ENCODE data around the gene AVPI1.

Gene AVPI1

DNA sequence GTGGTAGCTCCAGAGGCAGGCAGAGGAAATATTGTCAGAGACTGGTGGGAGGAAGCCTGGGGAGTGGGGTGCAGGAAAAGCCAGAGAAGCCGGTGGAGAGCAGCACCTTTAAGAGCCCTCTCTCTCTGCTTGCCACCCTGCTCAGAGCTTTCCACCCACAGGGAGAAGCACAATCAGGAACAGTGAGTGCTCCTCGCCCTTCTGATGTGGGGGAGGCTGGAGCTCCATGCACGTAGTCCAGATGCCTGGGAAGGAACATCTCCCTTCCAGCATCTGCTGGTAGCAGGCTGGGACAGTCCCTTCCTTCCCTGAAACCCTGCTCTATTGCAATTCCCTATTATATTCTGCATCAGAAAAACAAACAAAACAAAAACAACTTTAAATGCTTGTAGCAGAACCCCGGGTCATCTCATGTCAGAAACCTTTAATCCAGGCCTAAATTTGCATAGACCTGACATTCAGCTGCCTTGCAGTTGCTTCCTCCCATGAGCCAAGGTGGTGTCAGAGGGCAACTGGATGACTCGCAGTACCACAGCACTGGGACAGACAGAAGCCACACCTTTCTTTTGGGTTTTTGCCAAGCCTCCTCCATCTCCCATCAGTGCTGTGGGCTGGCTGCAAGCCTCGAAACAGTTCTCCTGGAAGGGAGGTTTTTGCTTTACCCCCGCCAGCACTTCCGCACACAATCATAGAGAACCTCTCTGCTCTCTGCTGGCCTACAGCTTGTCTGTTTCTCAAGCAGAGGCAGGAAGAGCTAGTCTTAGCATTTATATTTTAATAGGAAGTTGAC lies 13.1 kb downstream of the AVPI1 start:
- no peak for DNase-seq (ENCODE audit: extremely low read depth, insufficient read length)
- no peak for TF ChIP-seq CTCF (IDR thresholded peaks at IDR 0.05; ENCODE audit: insufficient read depth, low read length, poor library complexity, severe bottlenecking)
- peaks cover 20% of the 10 kb centered on the region for H3K36me3 ChIP-seq (ENCODE audit: control insufficient read depth, insufficient read depth, low read length)
- H3K27me3 ChIP-seq (replicated peaks; ENCODE audit: control insufficient read depth, insufficient read depth, low read length), result no peaks in the 10 kb centered on the region
- no peak overlapping the region for H3K4me3 ChIP-seq (replicated peaks; ENCODE audit: low read depth, low read length)

GRCh38 chr10:97669571-97669970 lies 17.5 kb downstream of the AVPI1 start:
- H3K27me3 ChIP-seq (replicated peaks; ENCODE audit: control insufficient read depth, insufficient read depth, low read length), result no peaks in the 10 kb centered on the region
- no peak for TF ChIP-seq CTCF (IDR thresholded peaks at IDR 0.05; ENCODE audit: insufficient read depth, low read length, poor library complexity, severe bottlenecking)
- H3K36me3 ChIP-seq (ENCODE audit: control insufficient read depth, insufficient read depth, low read length), result peaks cover 18% of the 10 kb centered on the region
- no peak for DNase-seq (ENCODE audit: extremely low read depth, insufficient read length)
- H3K4me3 ChIP-seq (replicated peaks; ENCODE audit: low read depth, low read length), result no peak overlapping the region

GRCh38 chr10:97667463-97667862 lies 19.6 kb downstream of the AVPI1 start:
- no peak for TF ChIP-seq CTCF (IDR thresholded peaks at IDR 0.05; ENCODE audit: insufficient read depth, low read length, poor library complexity, severe bottlenecking)
- DNase-seq (ENCODE audit: extremely low read depth, insufficient read length), result no peak
- Histone ChIP-seq H3K27me3 (replicated peaks; ENCODE audit: control insufficient read depth, insufficient read depth, low read length) (no peaks in the 10 kb centered on the region), H3K4me3 (replicated peaks; ENCODE audit: low read depth, low read length) (no peak overlapping the region), H3K36me3 (ENCODE audit: control insufficient read depth, insufficient read depth, low read length) (peaks cover 13% of the 10 kb centered on the region)

- TF ChIP-seq CTCF (IDR thresholded peaks at IDR 0.05; ENCODE audit: insufficient read depth, low read length, poor library complexity, severe bottlenecking), result no peak
- no peak for DNase-seq (ENCODE audit: extremely low read depth, insufficient read length)
- peaks cover 15% of the 10 kb centered on the region for H3K36me3 ChIP-seq (ENCODE audit: control insufficient read depth, insufficient read depth, low read length)
- H3K4me3 ChIP-seq (replicated peaks; ENCODE audit: low read depth, low read length), result no peak overlapping the region
- no peaks in the 10 kb centered on the region for H3K27me3 ChIP-seq (replicated peaks; ENCODE audit: control insufficient read depth, insufficient read depth, low read length)
Observed at GRCh38 chr10:97666992-97667391, 20.0 kb downstream of the AVPI1 start.

DNA sequence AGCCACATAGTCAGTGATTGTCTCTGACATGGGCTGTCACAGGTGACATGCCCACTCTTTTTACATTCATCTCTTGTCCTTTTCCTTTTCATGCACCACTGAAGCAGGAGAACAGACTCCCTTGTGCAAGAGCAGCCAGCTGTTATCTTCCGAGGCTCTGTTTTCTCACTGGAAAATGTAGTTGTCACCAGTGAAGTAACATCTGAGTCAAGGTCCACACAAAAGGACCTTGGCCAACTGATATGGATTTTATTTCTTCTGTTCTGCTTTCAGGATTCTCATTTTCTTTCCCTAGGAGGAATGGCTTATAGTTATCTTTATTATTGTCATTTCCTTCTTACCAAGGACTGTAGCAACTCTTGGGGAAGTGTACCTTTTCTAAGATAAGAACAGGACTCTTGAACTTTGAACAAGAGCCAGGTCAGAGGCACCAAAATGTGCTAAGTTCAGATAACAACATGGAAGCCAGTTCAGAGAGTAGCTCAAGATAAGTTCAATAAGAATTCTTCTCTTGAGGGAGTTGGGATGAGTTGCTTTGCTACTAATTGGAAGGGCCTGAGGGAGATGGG lies 22.7 kb downstream of the AVPI1 start:
- no peak overlapping the region for H3K4me3 ChIP-seq (replicated peaks; ENCODE audit: low read depth, low read length)
- TF ChIP-seq CTCF (IDR thresholded peaks at IDR 0.05; ENCODE audit: insufficient read depth, low read length, poor library complexity, severe bottlenecking), result no peak
- DNase-seq (ENCODE audit: extremely low read depth, insufficient read length), result no peak
- no peaks in the 10 kb centered on the region for H3K27me3 ChIP-seq (replicated peaks; ENCODE audit: control insufficient read depth, insufficient read depth, low read length)
- peaks cover 13% of the 10 kb centered on the region for H3K36me3 ChIP-seq (ENCODE audit: control insufficient read depth, insufficient read depth, low read length)

All from GM06990 (cell line).